Ovary (tissue), 3 donors: ENCODE results near the gene KRTAP5-10.

Source experiments
- CTCF ChIP-seq, 3 donors: fragments of 450-650 bp in 2 of 3; fragments of 200-600 bp in 1 of 3; IDR thresholded peaks; one replicate each; pipeline versions ENCODE4 v1.5.1 to v1.8.0; 2016 to 2022; ENCODE audit warnings: antibody characterized with exemption in 3 of 3, mild to moderate bottlenecking in 1 of 3
- EP300 ChIP-seq: sonication (generic); formaldehyde crosslinking; IDR thresholded peaks from one replicate; pipeline ENCODE4 v1.6.1; 2017; ENCODE audit warnings: antibody characterized with exemption
- POLR2A ChIP-seq: fragments of 450-650 bp; IDR thresholded peaks from one replicate; pipeline ENCODE4 v1.6.1; 2017; ENCODE audit warnings: antibody characterized with exemption, mild to moderate bottlenecking, moderate library complexity
- donor health status: DM: no; HTN: no; CAD: no.

- no peak for TF ChIP-seq EP300
- no peak for TF ChIP-seq CTCF (IDR thresholded peaks at IDR 0.05)
- TF ChIP-seq POLR2A = no peak
Measured at GRCh38 chr11:71532036-71532610, 33.2 kb upstream of the KRTAP5-10 start.
